SHP77 (cell line): ENCODE results near the gene AGXT.

Source experiments
- DNase-seq, 2 experiments: peaks; one replicate each; lab custom pipeline; 2025; lab: John Stamatoyannopoulos, UW

AGXT gene

DNA sequence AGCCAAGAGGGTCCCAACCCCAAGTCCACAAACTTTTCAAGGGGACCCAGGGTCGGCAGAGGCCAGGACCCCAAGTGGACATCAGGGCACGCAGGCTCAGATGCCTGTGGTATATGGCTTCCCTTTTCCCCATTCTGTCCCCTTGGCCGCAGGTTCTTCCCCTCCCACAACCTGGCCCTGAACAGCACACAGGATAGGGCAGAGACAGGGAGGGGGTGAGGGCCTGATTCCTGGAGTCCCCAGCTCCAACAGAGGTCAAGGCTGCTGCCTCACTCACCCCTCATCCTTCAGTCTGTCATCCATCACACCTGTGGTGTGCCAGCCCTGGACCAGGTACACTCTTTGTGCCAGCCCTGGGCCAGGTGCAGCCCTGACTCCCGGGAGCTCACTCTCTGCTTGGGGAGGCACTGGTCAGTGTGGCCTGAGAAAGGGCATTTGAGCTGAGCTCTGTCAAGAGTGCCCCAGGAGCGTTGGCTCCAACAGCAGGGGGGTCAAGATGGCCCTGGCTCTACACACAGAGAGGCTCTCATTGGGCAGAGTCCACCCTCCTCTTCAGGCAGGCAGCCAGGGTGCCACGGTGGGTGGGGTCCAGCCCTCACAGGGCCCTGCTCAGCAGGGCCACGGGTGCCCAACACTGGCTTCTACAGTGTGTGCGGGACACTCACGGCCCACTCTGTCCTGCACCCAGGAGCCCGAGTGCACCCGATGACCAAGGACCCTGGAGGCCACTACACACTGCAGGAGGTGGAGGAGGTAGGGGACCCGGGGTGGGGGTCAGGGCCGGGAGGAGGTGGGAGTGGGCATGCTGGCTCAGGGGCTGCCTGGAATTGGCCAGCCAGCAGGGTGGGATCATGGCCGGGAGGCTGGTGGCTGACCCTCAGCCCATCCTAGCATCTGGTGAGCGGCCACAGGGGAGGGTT, 1.6 kb downstream of the AGXT start:
- DNase-seq: no peak

GRCh38 chr2:240871071-240871958, 2.7 kb downstream of the AGXT start:
- no peak for DNase-seq

DNA sequence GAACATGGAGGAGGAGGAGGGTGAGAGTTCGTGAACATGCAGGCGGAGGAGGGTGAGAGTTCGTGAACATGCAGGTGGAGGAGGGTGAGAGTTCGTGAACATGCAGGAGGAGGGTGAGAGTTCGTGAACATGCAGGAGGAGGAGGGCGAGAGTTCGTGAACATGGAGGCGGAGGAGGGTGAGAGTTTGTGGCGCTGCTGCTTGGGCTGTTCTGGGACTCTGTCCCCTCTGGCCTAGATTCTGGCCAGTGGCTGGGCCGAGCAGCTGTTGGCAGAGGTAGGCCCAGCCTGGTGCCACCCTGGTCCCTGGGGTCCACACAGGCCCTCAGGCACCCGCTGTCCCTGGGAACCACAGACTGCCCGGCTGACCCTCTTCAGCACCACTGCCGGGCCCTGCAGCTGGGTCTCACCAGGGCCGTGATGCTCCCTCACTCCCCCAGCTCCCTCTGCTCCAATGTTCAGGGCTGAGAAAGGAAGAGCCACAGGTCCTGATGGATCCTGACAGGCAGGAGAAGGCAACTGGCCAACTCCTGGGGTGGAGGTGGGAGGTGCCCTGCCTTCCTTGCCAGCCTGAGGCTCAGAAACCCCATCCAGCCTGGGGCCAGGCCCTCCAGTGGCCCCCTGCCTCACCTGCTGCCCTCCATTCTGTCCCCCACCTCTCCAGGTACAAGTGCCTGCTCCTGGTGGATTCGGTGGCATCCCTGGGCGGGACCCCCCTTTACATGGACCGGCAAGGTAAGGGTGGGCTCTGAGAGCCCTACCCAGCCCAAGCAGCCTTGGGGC, 3.9 kb downstream of the AGXT start:
- DNase-seq: no peak

- DNase-seq: no peak
These were observed 4.6 kb downstream of the AGXT start for GRCh38 chr2:240873098-240873788.

DNA sequence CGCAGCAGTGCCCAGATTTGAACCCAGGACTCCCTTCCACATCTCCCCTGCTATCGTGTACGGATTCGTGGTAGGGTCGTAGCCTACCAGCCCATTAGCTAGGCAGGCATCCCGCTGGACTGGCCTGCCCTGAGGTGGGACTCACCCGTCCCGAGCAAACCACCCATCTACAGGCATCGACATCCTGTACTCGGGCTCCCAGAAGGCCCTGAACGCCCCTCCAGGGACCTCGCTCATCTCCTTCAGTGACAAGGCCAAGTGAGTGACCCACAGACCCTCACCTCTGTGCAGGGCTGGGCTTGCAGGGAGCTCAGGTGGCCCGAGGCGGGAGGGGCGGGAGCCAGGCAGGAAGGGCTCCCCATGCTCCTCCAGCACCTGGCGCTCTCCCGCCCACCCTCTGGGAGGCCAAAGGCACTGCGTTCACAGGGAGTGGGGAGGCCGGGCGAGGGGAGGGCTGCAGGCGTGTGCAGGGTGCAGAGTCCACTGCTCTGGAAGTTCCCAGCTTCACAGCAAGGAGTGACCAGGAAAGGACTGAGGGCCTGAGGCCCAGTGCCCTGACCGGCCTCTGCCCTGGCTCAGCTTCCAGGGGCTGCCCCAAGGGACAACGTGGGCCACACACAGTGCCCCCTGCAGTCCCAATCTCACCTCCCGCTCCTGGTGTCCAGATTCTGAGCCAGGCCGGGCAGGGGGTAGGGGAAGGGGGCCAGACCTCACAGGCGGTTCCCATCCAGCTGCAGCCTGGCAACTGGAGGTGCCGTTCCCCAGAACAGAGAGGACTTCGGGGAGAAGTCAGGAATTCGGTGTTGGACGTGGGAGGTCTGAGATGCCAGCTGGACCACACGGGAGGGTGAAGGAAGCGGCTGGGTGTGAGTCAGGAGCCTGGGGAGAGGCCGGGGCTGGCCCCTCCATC, 5.4 kb downstream of the AGXT start:
- DNase-seq: no peak

GRCh38 chr2:240874715-240875227, 6.1 kb downstream of the AGXT start:
- DNase-seq: no peak

DNA sequence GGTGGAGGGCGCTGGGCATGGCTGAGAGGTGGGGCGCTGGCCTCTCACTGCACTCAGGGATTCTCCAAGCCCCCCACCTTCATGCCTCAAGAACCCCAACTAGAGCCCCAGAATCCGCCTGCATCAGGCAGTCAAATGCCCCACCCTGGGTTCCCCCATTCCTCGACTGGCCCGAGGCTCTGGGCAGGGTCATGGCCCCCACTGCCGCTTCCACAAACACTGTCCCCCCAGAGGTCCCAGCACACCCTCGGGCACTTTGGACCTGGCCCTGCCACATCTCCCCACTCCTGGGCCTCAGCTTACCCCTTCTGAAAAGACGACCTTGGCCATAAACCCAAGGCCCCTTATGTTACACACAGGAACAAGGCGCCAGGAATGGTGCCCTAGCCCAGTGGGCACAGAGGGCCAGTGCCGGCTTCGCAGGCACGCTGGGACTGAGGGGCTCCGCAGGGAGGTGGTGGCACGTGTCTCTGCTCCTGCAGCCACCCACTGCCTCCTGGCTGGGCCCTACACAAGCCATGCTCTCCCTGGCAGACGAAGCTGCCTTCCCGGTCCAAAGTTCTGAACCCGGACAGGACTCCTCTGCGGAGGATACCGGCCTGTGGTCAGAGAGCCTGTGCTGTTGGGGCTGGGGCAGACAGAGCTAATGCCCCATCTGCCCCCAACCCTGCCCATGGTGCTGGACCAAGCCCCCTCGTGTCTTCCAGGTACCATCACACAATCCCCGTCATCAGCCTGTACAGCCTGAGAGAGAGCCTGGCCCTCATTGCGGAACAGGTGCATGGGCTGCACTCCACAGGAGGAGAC, 6.8 kb downstream of the AGXT start:
- no peak for DNase-seq

GRCh38 chr2:240876035-240876474, 7.4 kb downstream of the AGXT start:
- no peak for DNase-seq

DNA sequence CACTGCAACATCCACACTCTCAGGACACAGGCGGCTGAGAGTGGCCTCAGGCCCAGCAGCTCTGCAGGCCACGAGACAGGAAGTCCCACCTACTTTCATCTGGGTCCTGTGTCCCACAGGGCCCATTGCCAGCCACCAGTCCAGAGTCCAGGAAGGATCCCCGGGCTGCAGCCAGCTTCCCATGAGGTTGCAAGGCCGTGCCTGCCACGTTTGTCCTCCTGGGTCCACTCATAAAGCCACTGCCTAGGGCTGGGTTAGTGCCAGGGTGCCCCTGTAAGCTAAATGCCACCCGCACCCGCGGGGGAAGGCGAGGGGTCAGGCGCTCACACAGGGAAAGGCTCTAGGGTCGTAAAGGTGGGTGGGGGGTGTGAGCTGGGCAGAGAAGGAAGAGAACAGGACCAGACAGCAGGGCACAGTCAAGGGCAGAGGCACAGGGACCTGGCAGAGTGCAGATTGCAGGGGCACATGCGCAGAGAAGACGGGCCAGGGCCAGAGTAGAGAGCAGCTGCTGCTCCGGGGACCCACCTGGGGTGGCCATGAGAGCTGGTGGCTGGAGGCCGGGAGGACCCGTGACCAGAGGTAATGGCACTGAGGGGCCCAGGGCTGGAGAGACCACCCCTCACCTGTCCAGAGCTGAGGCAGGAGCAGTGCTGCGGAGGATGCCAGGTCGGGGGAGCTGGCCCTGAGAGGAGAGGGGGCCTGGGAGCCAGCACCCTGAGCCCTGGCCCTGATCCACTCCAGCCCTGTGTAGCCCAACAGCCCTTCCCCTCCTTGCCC, 8.0 kb downstream of the AGXT start:
- no peak for DNase-seq

- no peak for DNase-seq
These were observed 9.1 kb downstream of the AGXT start for GRCh38 chr2:240877460-240878340.

- DNase-seq: no peak
These were observed 9.8 kb downstream of the AGXT start for GRCh38 chr2:240878341-240878936.

- no peak for DNase-seq
These were observed 10.5 kb downstream of the AGXT start for GRCh38 chr2:240879105-240879504.

DNA sequence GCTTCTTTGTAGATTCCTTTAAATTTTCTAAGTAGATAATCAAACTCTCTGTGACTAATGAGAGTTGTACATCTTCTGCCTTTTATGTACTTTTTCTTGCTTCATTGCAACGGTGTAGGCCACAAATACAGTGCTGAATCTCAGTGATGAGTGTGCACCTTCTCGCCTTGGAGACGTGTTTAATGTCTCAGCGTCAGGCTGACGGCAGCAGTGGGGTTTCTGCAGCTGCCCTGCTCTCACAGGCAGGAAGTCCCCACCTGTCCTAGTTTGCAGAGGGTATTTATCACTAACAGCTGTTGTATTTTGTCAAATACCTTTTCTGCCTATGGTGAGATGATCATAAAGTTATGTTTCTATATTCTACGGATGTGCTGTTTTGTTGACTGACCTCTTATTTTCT, 13.3 kb downstream of the AGXT start:
- peak; percentile 85 to 94 for DNase-seq

DNA sequence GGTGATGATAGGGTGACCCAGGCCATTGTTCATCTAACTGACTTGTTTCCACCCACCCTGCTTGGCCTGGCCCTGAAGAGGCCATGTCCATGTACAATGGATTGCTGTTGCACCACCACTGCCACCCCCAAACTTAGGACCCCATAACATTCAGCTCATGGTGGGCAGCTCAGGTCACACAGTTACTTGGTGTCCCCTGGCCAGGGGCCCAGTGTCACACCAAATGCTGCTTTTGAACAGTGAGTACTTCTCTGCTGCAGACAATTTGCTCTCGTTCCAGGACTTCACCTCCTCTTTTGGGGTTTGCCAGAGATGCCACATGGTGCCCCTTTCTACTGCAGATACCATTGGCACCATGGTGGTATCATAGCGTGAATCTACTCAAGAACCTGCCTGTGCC, 15.6 kb downstream of the AGXT start:
- no peak for DNase-seq

GRCh38 chr2:240884745-240885144, 16.1 kb downstream of the AGXT start:
- no peak for DNase-seq

DNA sequence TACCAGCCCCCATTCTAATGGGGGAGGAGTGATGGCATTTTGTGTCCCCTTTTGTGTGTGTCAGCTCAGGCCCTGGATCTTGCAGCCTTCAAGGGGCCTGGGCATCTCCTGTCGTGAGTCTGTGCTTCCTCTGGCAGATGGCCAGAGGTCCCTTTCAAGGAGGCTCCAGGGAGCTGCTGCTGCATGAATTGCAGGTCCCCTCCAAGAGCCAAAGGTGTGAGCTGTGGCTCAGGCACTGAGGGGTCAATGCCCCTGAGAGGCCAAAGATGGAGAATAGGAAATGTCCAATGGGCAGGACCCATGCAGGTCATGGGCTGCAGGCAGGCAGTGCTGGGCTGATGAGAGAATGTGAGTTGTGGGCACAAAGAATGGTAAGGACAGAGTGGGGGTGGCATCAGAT, 16.9 kb downstream of the AGXT start:
- DNase-seq: no peak

DNA sequence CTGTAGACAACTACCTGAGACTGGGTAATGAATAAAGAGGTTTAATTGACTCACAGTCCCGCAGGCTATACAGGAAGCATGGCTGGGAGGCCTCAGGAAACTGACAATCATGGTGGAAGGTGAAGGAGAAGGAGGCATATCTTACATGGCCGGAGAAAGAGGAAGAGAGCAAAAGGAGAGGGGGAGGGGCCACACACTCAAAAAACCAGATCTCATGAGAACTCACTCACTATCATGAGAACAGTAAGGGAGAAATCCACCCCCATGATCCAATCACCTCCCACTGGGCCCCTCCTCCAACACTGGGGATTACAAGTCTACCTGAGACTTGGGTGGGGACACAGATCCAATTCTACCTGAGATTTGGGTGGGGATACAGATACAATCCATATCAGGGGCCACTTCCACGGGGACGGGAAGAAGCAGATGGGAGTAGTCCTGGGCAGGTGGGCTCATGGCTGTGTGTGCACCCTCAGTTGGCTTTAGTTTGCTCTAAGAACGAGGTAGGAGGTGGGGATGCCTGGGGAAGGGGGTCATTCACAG, 17.5 kb downstream of the AGXT start:
- DNase-seq: no peak
